B cell (primary cell): ENCODE data around the gene STUM. TPM values are rescaled to one million over a fixed set of nuclear protein-coding genes. Genes with fewer than 3 reads are reported as not detected.

Experiments used
- ATAC-seq: fragments of 200-7000 bp; cut with Tn5 transposase; one replicate; pipeline ENCODE4 v1.10.0; 2021; ENCODE audit warnings: low read depth, mild to moderate bottlenecking, moderate number of reproducible peaks, moderate library complexity
- CTCF ChIA-PET: fragments of 350-600 bp; sonication (Branson Sonifier 250); formaldehyde crosslinking; loops from one replicate; lab custom pipeline; 2021; ENCODE audit warnings: antibody characterized with exemption, inconsistent platforms; lab: Charles Lee
- POLR2A ChIA-PET: fragments of 350-600 bp; sonication (Branson Sonifier 250); formaldehyde crosslinking; loops from one replicate; lab custom pipeline; 2021; ENCODE audit warnings: antibody characterized with exemption; lab: Charles Lee
- DNase-seq: peaks from one replicate; pipeline ENCODE4 v3.0.0; 2013
- H2AFZ ChIP-seq: 2 replicates; pipeline ENCODE4 v1.6.1; 2012; ENCODE audit warnings: mild to moderate bottlenecking, low read depth, low read length; ENCODE audit not compliant: insufficient read depth, poor library complexity, severe bottlenecking
- H3K27ac ChIP-seq, 2 donors: 1 replicate in 1 of 2; 2 replicates in 1 of 2; pipeline ENCODE4 v1.5.1; 2012 to 2013; ENCODE audit warnings: low read length in 2 of 2, mild to moderate bottlenecking in 2 of 2, moderate library complexity in 1 of 2
- H3K27me3 ChIP-seq, 4 experiments: fragments of 200-600 bp in 1 of 4; sonication (generic) in 1 of 4; replicated peaks in 1 of 4; 1 replicate in 2 of 4; 2 replicates in 2 of 4; pipeline versions ENCODE4 v1.6.1 to v1.7.0; 2013 to 2016; ENCODE audit warnings: low read length in 3 of 4, mild to moderate bottlenecking in 2 of 4, mixed read lengths in 1 of 4, moderate library complexity in 1 of 4; ENCODE audit not compliant: insufficient read depth in 4 of 4, control insufficient read depth in 3 of 4; ENCODE audit errors: control extremely low read depth in 1 of 4
- H3K36me3 ChIP-seq, 2 experiments: replicated peaks in 1 of 2; 1 replicate in 1 of 2; 2 replicates in 1 of 2; pipeline versions ENCODE4 v1.6.1 to v1.7.1; 2013; ENCODE audit warnings: low read length in 1 of 2; ENCODE audit not compliant: insufficient read depth in 2 of 2, control insufficient read depth in 1 of 2; ENCODE audit errors: control extremely low read depth in 1 of 2, extremely low read depth in 1 of 2
- H3K4me1 ChIP-seq, 2 donors: fragments of 200-600 bp in 1 of 2; sonication (generic) in 1 of 2; 1 replicate in 1 of 2; 2 replicates in 1 of 2; pipeline versions ENCODE4 v1.5.1 to v1.6.1; 2013 to 2017; ENCODE audit warnings: low read length in 2 of 2; ENCODE audit not compliant: control insufficient read depth in 2 of 2, insufficient read depth in 2 of 2
- H3K4me2 ChIP-seq: replicated peaks from 2 replicates; pipeline ENCODE3; 2012; ENCODE audit warnings: mild to moderate bottlenecking, low read depth, low read length; ENCODE audit not compliant: poor library complexity, severe bottlenecking
- H3K4me3 ChIP-seq, 5 experiments: fragments of 200-600 bp in 1 of 5; sonication (generic) in 1 of 5; 1 replicate in 3 of 5; 2 replicates in 2 of 5; pipeline versions ENCODE4 v1.5.1 to v1.7.0; 2011 to 2016; ENCODE audit warnings: low read length in 4 of 5, mild to moderate bottlenecking in 4 of 5, low read depth in 2 of 5, control low read depth in 1 of 5, moderate library complexity in 1 of 5; ENCODE audit not compliant: insufficient read depth in 1 of 5; ENCODE audit errors: control extremely low read depth in 1 of 5, extremely low read depth in 1 of 5
- H3K79me2 ChIP-seq: fragments of 200-600 bp; sonication (generic); one replicate; pipeline ENCODE4 v1.6.0; 2016; ENCODE audit warnings: low read length; ENCODE audit not compliant: control insufficient read depth, insufficient read depth
- H3K9ac ChIP-seq: fragments of 200-600 bp; sonication (generic); 2 replicates; pipeline ENCODE4 v1.6.1; 2017; ENCODE audit warnings: mild to moderate bottlenecking, low read length, moderate library complexity
- H3K9me3 ChIP-seq, 3 donors: one replicate each; pipeline versions ENCODE4 v1.6.1 to v1.7.1; 2013; ENCODE audit warnings: low read length in 2 of 3; ENCODE audit not compliant: control insufficient read depth in 2 of 3, insufficient read depth in 1 of 3; ENCODE audit errors: control extremely low read depth in 1 of 3
- H4K20me1 ChIP-seq: 2 replicates; pipeline ENCODE4 v1.6.0; 2012; ENCODE audit warnings: mild to moderate bottlenecking, low read length; ENCODE audit not compliant: insufficient read depth, control insufficient read depth, poor library complexity, severe bottlenecking
- H3K27ac Mint-ChIP-seq: one replicate; pipeline ENCODE4 v1.8.0; 2021; ENCODE audit warnings: mixed read lengths
- H3K27me3 Mint-ChIP-seq: one replicate; pipeline ENCODE4 v1.8.0; 2021; ENCODE audit warnings: mixed read lengths
- H3K4me1 Mint-ChIP-seq: one replicate; pipeline ENCODE4 v1.8.0; 2021; ENCODE audit warnings: mixed read lengths
- H3K4me3 Mint-ChIP-seq: one replicate; pipeline ENCODE4 v1.8.0; 2021; ENCODE audit warnings: mixed read lengths
- H3K9me3 Mint-ChIP-seq: one replicate; pipeline ENCODE4 v1.8.0; 2022; ENCODE audit warnings: mixed read lengths; ENCODE audit not compliant: insufficient read depth
- CTCF ChIP-seq: fragments of 200-600 bp; IDR thresholded peaks from one replicate; pipeline ENCODE4 v1.8.0; 2022; ENCODE audit warnings: antibody characterized with exemption, mild to moderate bottlenecking
- EZH2 ChIP-seq: IDR thresholded peaks from 2 replicates; pipeline ENCODE4 v1.6.1; 2012; ENCODE audit warnings: borderline replicate concordance, low read depth, mild to moderate bottlenecking, moderate library complexity, low read length; ENCODE audit not compliant: insufficient read depth, poor library complexity, severe bottlenecking
- WGBS: methylation state at CpG from one replicate; pipeline ENCODE4 v1.1.5; 2013; ENCODE audit warnings: missing lambda C conversion rate; ENCODE audit not compliant: insufficient coverage; 5-methylcytosine and 5-hydroxymethylcytosine counted together
- intact Hi-C: fragments of 100-400 bp; cut with micrococcal nuclease; formaldehyde crosslinking; loops from one replicate; pipeline ENCODE4 v1.10.0; 2022
- polyA plus RNA-seq: library from polyadenylated mRNA; depleted of rRNA; stranded (reverse); fragments of >200 nt; gene quantifications from 2 replicates; pipeline ENCODE4 v1.2.3, GENCODE V29; 2012
- total RNA-seq, 2 donors: library from RNA; stranded (reverse); fragments of 120-200 nt in 1 of 2; gene quantifications; 1 replicate in 1 of 2; 2 replicates in 1 of 2; pipeline versions ENCODE4 v1.2.3 to v1.2.4, GENCODE V29; 2013 to 2022

Gene STUM
- total and polyA plus RNA-seq, 2 donors (not counting 1 experiment from before 2014, with no cell fraction given), result 0.12 to 0.69 TPM

GRCh38 chr1:226639631-226640061, 91.1 kb downstream of the STUM start:
- Mint-ChIP-seq H3K9me3 (no peaks in the 10 kb centered on the region), H3K27me3 (no peaks in the 10 kb centered on the region), H3K4me1 (peaks cover 76% of the 10 kb centered on the region), H3K4me3 (no peak overlapping the region), H3K27ac (peak overlapping the region; percentile 69)
- ATAC-seq (no peak), DNase-seq (peak; percentile 11)
- H3K4me1 ChIP-seq, result peaks cover 45 to 75% of the 10 kb centered on the region in 2 donors
- TF ChIP-seq EZH2 (no peak), CTCF (no peak)
- peaks cover 11% of the 10 kb centered on the region for H4K20me1 ChIP-seq
- H3K9ac ChIP-seq, result no peak overlapping the region
- CTCF ChIA-PET, result interaction anchor here (1.2 to 7.3 kb wide), 7 partner anchors 13 to 188 kb away, joined by 3 to 78 read pairs (median 7); no protein-coding TSS in a partner anchor
- peaks cover 0 to 63% of the 10 kb centered on the region in 2 experiments for H3K36me3 ChIP-seq
- H3K9me3 ChIP-seq, result no peaks in the 10 kb centered on the region
- no peak overlapping the region for H3K4me3 ChIP-seq
- 93% methylated on average over 16 of the region's 18 CpGs for WGBS
- intact Hi-C loops, result no loop called here
- POLR2A ChIA-PET, result no interaction called here
- H3K4me2 ChIP-seq, result no peak overlapping the region
- H3K79me2 ChIP-seq, result peaks cover 11% of the 10 kb centered on the region
- peak overlapping the region in 1 of 2 donors; percentile 39 for H3K27ac ChIP-seq
- H3K27me3 ChIP-seq, result no peaks in the 10 kb centered on the region
- no peak overlapping the region for H2AFZ ChIP-seq

GRCh38 chr1:226640321-226641136, 92.0 kb downstream of the STUM start:
- DNase-seq (peak; percentile 67), ATAC-seq (peak; percentile 22)
- peaks cover 49 to 75% of the 10 kb centered on the region in 2 donors for H3K4me1 ChIP-seq

More at GRCh38 chr1:226640321-226641136, 92.0 kb downstream of the STUM start:
- Histone ChIP-seq H4K20me1 (peaks cover 15% of the 10 kb centered on the region), H3K79me2 (peaks cover 16% of the 10 kb centered on the region), H2AFZ (no peak overlapping the region), H3K9me3 (no peaks in the 10 kb centered on the region), H3K27ac (peak overlapping the region; percentile 11 to 39), H3K27me3 (no peaks in the 10 kb centered on the region), H3K4me3 (peak overlapping the region in 1 of 5 experiments; percentile 17), H3K9ac (no peak overlapping the region), H3K4me2 (peak overlapping the region; percentile 47), H3K36me3 (peaks cover 0 to 66% of the 10 kb centered on the region in 2 experiments)
- H3K27me3 Mint-ChIP-seq, result no peaks in the 10 kb centered on the region
- H3K4me3 Mint-ChIP-seq, result peak overlapping the region; percentile 57
- ChIA-PET CTCF (interaction anchor here (0.6 to 7.3 kb wide), 17 partner anchors 7 to 187 kb away, joined by 3 to 78 read pairs (median 5); no protein-coding TSS in a partner anchor), POLR2A (interaction anchor here (1.3 to 4.4 kb wide), 3 partner anchors 18 to 36 kb away, joined by 3 to 28 read pairs (median 4); no protein-coding TSS in a partner anchor)
- no peaks in the 10 kb centered on the region for H3K9me3 Mint-ChIP-seq
- 54% methylated on average over 19 of the region's 23 CpGs for WGBS
- peak overlapping the region; percentile 69 for H3K27ac Mint-ChIP-seq
- intact Hi-C loops, result no loop called here
- peaks cover 77% of the 10 kb centered on the region for H3K4me1 Mint-ChIP-seq
- TF ChIP-seq CTCF (no peak), EZH2 (no peak)
